ENCODE results near the gene PGC.

PGC gene

GRCh38 chr6:41728954-41729353 is 18.2 kb downstream of the PGC start:
- no peak for TF ChIP-seq CTCF (IDR thresholded peaks at IDR 0.05)

- no peak for TF ChIP-seq CTCF (IDR thresholded peaks at IDR 0.05)
Measured at GRCh38 chr6:41728073-41728936, 18.9 kb downstream of the PGC start.

GRCh38 chr6:41727705-41728072 is 19.5 kb downstream of the PGC start:
- TF ChIP-seq CTCF (IDR thresholded peaks at IDR 0.05): no peak

- no peak for TF ChIP-seq CTCF (IDR thresholded peaks at IDR 0.05)
Measured at GRCh38 chr6:41726876-41727275, 20.3 kb downstream of the PGC start.

- TF ChIP-seq CTCF (IDR thresholded peaks at IDR 0.05): no peak
Measured at GRCh38 chr6:41724586-41725501, 22.4 kb downstream of the PGC start.

GRCh38 chr6:41724228-41724580 is 23.0 kb downstream of the PGC start:
- no peak for TF ChIP-seq CTCF (IDR thresholded peaks at IDR 0.05)

- TF ChIP-seq CTCF (IDR thresholded peaks at IDR 0.05): no peak
Measured at GRCh38 chr6:41723530-41724227, 23.5 kb downstream of the PGC start.
